PC-3 (cell line): ENCODE results near the gene TRPT1. TPM values are rescaled to one million over a fixed set of nuclear protein-coding genes. Genes with fewer than 3 reads are reported as not detected.

Experiments
- ATAC-seq: fragments of 200-7000 bp; cut with Tn5 transposase; 2 replicates; pipeline ENCODE4 v1.9.1; 2020; ENCODE audit warnings: mild to moderate bottlenecking, moderate library complexity
- BruUV-seq: library from RNA; stranded (reverse); fragments of 400-500 nt; replicated peaks from 2 replicates; lab custom pipeline; 2021; lab: Mats Ljungman, UMichigan
- CTCF ChIA-PET: fragments of 300-600 bp; sonication (Branson Sonifier 250); formaldehyde crosslinking; loops from one replicate; lab custom pipeline; 2022; ENCODE audit warnings: antibody characterized with exemption; lab: Charles Lee
- POLR2A ChIA-PET: fragments of 300-600 bp; sonication (Branson Sonifier 250); formaldehyde crosslinking; loops from one replicate; lab custom pipeline; 2022; ENCODE audit warnings: antibody characterized with exemption; ENCODE audit not compliant: unreplicated experiment; lab: Charles Lee
- DNase-seq: peaks from one replicate; pipeline ENCODE4 v3.0.0-alpha.2; 2015
- H2AFZ ChIP-seq: fragments of 300-600 bp; sonication (generic); 2 replicates; pipeline ENCODE4 v1.6.0; 2016; ENCODE audit warnings: antibody characterized with exemption, low read length
- H3F3A ChIP-seq: fragments of 300-600 bp; sonication (generic); one replicate; pipeline ENCODE4 v1.6.0; 2017; ENCODE audit warnings: antibody characterized with exemption, low read length, control low read depth, mild to moderate bottlenecking; ENCODE audit not compliant: unreplicated experiment
- H3K27ac ChIP-seq: fragments of 300-600 bp; sonication (generic); 2 replicates; pipeline ENCODE4 v1.5.1; 2016; ENCODE audit warnings: mild to moderate bottlenecking, low read length
- H3K27me3 ChIP-seq: fragments of 300-600 bp; sonication (generic); 2 replicates; pipeline ENCODE4 v1.6.1; 2016; ENCODE audit warnings: low read length, mixed read lengths
- H3K36me3 ChIP-seq: fragments of 300-600 bp; sonication (generic); 2 replicates; pipeline ENCODE4 v1.6.1; 2016; ENCODE audit warnings: low read depth, mixed run types, low read length, mixed read lengths
- H3K4me1 ChIP-seq: fragments of 300-600 bp; sonication (generic); 2 replicates; pipeline ENCODE4 v1.5.1; 2016; ENCODE audit warnings: low read length; ENCODE audit not compliant: insufficient read depth
- H3K4me2 ChIP-seq: fragments of 300-600 bp; sonication (generic); 2 replicates; pipeline ENCODE4 v1.6.0; 2016; ENCODE audit warnings: low read length
- H3K4me3 ChIP-seq: fragments of 300-600 bp; sonication (generic); 2 replicates; pipeline ENCODE4 v1.5.1; 2016; ENCODE audit warnings: mild to moderate bottlenecking, low read length, mixed read lengths
- H3K79me2 ChIP-seq: fragments of 300-600 bp; sonication (generic); 2 replicates; pipeline ENCODE4 v1.6.1; 2017; ENCODE audit warnings: low read length, mixed read lengths
- H3K9ac ChIP-seq: fragments of 300-600 bp; sonication (generic); 2 replicates; pipeline ENCODE4 v1.6.0; 2016; ENCODE audit warnings: mild to moderate bottlenecking, low read length
- H3K9me2 ChIP-seq: fragments of 300-600 bp; sonication (generic); replicated peaks from 2 replicates; pipeline ENCODE4 v1.6.1; 2016; ENCODE audit warnings: mixed run types, low read length, mixed read lengths
- H3K9me3 ChIP-seq: fragments of 300-600 bp; sonication (generic); 2 replicates; pipeline ENCODE4 v1.6.1; 2016; ENCODE audit warnings: low read length, mixed read lengths
- H4K20me1 ChIP-seq: fragments of 300-600 bp; sonication (generic); 2 replicates; pipeline ENCODE4 v1.6.1; 2016; ENCODE audit warnings: low read length, mixed read lengths
- EZH2 ChIP-seq: fragments of 300-600 bp; sonication (generic); IDR thresholded peaks from one replicate; pipeline ENCODE4 v1.6.1; 2017; ENCODE audit warnings: antibody characterized with exemption, mild to moderate bottlenecking, low read length; ENCODE audit not compliant: unreplicated experiment
- EZH2phosphoT487 ChIP-seq: fragments of 300-600 bp; sonication (generic); IDR thresholded peaks from 2 replicates; pipeline ENCODE4 v1.6.1; 2018; ENCODE audit warnings: mild to moderate bottlenecking, antibody characterized with exemption, low read length, borderline replicate concordance
- intact Hi-C: fragments of 100-400 bp; cut with micrococcal nuclease; formaldehyde crosslinking; loops from 2 replicates; pipeline ENCODE4 v1.9.0; 2023
- total RNA-seq: library from RNA; depleted of rRNA; stranded (reverse); fragments of >200 nt; gene quantifications from 2 replicates; pipeline ENCODE4 v1.2.3, GENCODE V29; 2014
- TF ChIP-seq, protein P1 (sequence below): fragments of 300-600 bp; sonication (generic); conservative IDR thresholded peaks from 2 replicates; pipeline ENCODE4 v1.5.1; 2017; ENCODE audit warnings: antibody characterized with exemption, low read depth, mild to moderate bottlenecking, low read length

TRPT1 gene
- total RNA-seq, 1 experiment from 2014 or later, result 57.7 TPM

DNA sequence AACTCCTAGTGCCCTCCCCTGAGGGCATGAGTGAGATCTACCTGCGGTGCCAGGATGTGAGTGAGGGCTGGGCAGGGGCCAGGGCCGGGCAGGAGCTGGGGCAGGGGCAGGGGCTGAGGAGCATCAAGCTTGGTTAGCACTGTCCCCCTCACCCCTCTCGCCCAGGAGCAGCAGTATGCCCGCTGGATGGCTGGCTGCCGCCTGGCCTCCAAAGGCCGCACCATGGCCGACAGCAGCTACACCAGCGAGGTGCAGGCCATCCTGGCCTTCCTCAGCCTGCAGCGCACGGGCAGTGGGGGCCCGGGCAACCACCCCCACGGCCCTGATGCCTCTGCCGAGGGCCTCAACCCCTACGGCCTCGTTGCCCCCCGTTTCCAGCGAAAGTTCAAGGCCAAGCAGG, 5.7 kb downstream of the TRPT1 start:
- ChIA-PET POLR2A (no interaction called here), CTCF (no interaction called here)
- Histone ChIP-seq H3K27me3 (no peaks in the 10 kb centered on the region), H3F3A (no peaks in the 10 kb centered on the region), H3K36me3 (0 out of 2 replicates have a peak, but pooled peaks cover 3% of the 10 kb centered on the region), H2AFZ (no peak overlapping the region), H3K9me3 (no peaks in the 10 kb centered on the region), H3K79me2 (no peaks in the 10 kb centered on the region), H3K27ac (no peak overlapping the region), H3K4me2 (no peak overlapping the region), H3K4me3 (no peak overlapping the region), H3K9me2 (no peaks in the 10 kb centered on the region), H3K9ac (no peak overlapping the region), H4K20me1 (no peaks in the 10 kb centered on the region), H3K4me1 (peaks cover 10% of the 10 kb centered on the region)
- intact Hi-C loops, result no loop called here
- DNase-seq (no peak), ATAC-seq (no peak)
- TF ChIP-seq, protein P1, sequence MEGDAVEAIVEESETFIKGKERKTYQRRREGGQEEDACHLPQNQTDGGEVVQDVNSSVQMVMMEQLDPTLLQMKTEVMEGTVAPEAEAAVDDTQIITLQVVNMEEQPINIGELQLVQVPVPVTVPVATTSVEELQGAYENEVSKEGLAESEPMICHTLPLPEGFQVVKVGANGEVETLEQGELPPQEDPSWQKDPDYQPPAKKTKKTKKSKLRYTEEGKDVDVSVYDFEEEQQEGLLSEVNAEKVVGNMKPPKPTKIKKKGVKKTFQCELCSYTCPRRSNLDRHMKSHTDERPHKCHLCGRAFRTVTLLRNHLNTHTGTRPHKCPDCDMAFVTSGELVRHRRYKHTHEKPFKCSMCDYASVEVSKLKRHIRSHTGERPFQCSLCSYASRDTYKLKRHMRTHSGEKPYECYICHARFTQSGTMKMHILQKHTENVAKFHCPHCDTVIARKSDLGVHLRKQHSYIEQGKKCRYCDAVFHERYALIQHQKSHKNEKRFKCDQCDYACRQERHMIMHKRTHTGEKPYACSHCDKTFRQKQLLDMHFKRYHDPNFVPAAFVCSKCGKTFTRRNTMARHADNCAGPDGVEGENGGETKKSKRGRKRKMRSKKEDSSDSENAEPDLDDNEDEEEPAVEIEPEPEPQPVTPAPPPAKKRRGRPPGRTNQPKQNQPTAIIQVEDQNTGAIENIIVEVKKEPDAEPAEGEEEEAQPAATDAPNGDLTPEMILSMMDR, result no peak
- TF ChIP-seq EZH2 (no peak), EZH2phosphoT487 (no peak)
- BruUV-seq, result no TSS peak

DNA sequence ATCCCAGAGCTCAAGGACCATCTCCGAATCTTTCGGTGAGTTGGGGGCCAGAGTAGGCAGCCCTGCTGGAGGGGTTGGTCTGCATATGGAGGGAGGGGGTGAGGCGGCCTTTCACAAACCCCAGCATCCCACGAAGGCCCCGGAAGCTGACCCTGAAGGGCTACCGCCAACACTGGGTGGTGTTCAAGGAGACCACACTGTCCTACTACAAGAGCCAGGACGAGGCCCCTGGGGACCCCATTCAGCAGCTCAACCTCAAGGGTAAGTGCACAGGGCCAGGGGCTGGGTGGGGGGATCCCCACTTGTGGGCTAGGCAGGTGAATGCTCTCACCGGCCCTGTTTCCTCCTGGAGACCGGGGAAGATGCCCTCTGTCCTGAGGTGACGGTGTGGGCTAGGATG, 6.2 kb downstream of the TRPT1 start:
- no TSS peak for BruUV-seq
- Histone ChIP-seq H3K9me3 (no peaks in the 10 kb centered on the region), H3K4me1 (peaks cover 8% of the 10 kb centered on the region), H3K27me3 (no peaks in the 10 kb centered on the region), H3K9ac (no peak overlapping the region), H4K20me1 (no peaks in the 10 kb centered on the region), H3F3A (no peaks in the 10 kb centered on the region), H3K4me2 (no peak overlapping the region), H3K36me3 (0 out of 2 replicates have a peak, but pooled peaks cover 3% of the 10 kb centered on the region), H2AFZ (no peak overlapping the region), H3K79me2 (no peaks in the 10 kb centered on the region), H3K9me2 (no peaks in the 10 kb centered on the region), H3K27ac (no peak overlapping the region), H3K4me3 (no peak overlapping the region)
- CTCF ChIA-PET, result no interaction called here
- intact Hi-C loops, result no loop called here
- no peak for DNase-seq
- POLR2A ChIA-PET, result no interaction called here
- TF ChIP-seq EZH2, result no peak
- TF ChIP-seq, protein P1, result no peak
- no peak for TF ChIP-seq EZH2phosphoT487
- no peak for ATAC-seq

DNA sequence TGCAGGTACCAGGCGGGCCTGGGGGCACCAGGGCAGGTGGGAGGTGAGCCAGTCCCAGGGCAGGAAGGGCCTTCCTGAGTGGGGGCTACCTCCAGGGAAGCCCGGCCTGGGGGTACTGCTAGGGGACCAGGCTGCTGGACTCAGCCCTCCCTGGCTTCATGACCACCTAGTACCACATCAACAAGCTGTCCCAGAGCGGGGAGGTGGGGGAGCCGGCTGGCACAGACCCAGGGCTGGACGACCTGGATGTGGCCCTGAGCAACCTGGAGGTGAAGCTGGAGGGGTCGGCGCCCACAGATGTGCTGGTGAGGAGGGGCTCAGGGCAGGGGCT, 6.7 kb downstream of the TRPT1 start:
- H3K27me3 ChIP-seq, result no peaks in the 10 kb centered on the region
- no peaks in the 10 kb centered on the region for H4K20me1 ChIP-seq
- peaks cover 6% of the 10 kb centered on the region for H3K4me1 ChIP-seq
- H3K9me3 ChIP-seq, result no peaks in the 10 kb centered on the region
- H3K79me2 ChIP-seq, result no peaks in the 10 kb centered on the region
- POLR2A ChIA-PET, result no interaction called here
- peaks cover 2% of the 10 kb centered on the region for H3F3A ChIP-seq
- CTCF ChIA-PET, result no interaction called here
- TF ChIP-seq EZH2phosphoT487 (no peak), EZH2 (no peak)
- TF ChIP-seq, protein P1, result no peak
- intact Hi-C loops, result no loop called here
- no peaks in the 10 kb centered on the region for H3K9me2 ChIP-seq
- H3K4me2 ChIP-seq, result no peak overlapping the region
- no peak overlapping the region for H3K4me3 ChIP-seq
- H3K27ac ChIP-seq, result no peak overlapping the region
- H3K36me3 ChIP-seq, result 0 out of 2 replicates have a peak, but pooled peaks cover 3% of the 10 kb centered on the region
- ATAC-seq (no peak), DNase-seq (no peak)
- H3K9ac ChIP-seq, result no peak overlapping the region
- BruUV-seq, result no TSS peak
- H2AFZ ChIP-seq, result no peak overlapping the region
